Right cardiac atrium (tissue), 5 donors: ENCODE results near the gene ZNF2. TPM values are rescaled to one million over a fixed set of nuclear protein-coding genes. Genes with fewer than 3 reads are reported as not detected.
A peak's percentile ranks its signal among the peaks of the same experiment; 100 is the strongest.
"Not testable (repeated sequence)": the region's sequence is repeated elsewhere in the genome, so short reads cannot be mapped to it uniquely, and the experiment has no call there.

Experiments used
- ATAC-seq, 2 donors: fragments of 200-7000 bp; cut with Tn5 transposase; one replicate each; pipeline versions ENCODE4 v1.8.0 to v1.9.1; 2020; ENCODE audit warnings: moderate library complexity in 2 of 2, mild to moderate bottlenecking in 1 of 2
- DNase-seq, 3 donors: peaks; one replicate each; pipeline ENCODE4 v3.0.0-alpha.2; 2020
- H3K27ac ChIP-seq: one replicate; pipeline ENCODE4 v1.5.1; 2013; ENCODE audit warnings: mild to moderate bottlenecking, low read length, control low read depth, moderate library complexity
- H3K27me3 ChIP-seq: one replicate; pipeline ENCODE4 v1.6.1; 2013; ENCODE audit not compliant: control insufficient read depth, insufficient read depth
- H3K4me1 ChIP-seq: one replicate; pipeline ENCODE4 v1.6.1; 2013; ENCODE audit warnings: low read length; ENCODE audit not compliant: control insufficient read depth, insufficient read depth
- H3K4me3 ChIP-seq: one replicate; pipeline ENCODE4 v1.5.1; 2013; ENCODE audit warnings: low read length, control low read depth
- H3K9me3 ChIP-seq: one replicate; pipeline ENCODE4 v1.6.1; 2013; ENCODE audit warnings: low read length; ENCODE audit not compliant: control insufficient read depth
- WGBS: extraction: QIAGEN DNeasy Blood & Tissue Kit; methylation state at CpG from one replicate; pipeline ENCODE4 v1.1.7; 2013; 5-methylcytosine and 5-hydroxymethylcytosine counted together
- intact Hi-C, 4 donors: fragments of 100-400 bp; cut with DNase I; formaldehyde crosslinking; loops; one replicate each; pipeline versions ENCODE4 v1.11.0 to v1.14.0; 2022 to 2023
- polyA plus RNA-seq: library from polyadenylated mRNA; stranded (reverse); fragments of 200-250 nt; gene quantifications from one replicate; pipeline ENCODE4 v1.2.3, GENCODE V29; 2013
- total RNA-seq, 4 donors: library from RNA; stranded (reverse); fragmentation: NEBNext Ultra II Directional; extraction: Animal tissue kit (Norgen Biotek cat#: 25700); gene quantifications; one replicate each; pipeline ENCODE4 v1.2.1, GENCODE V29; 2021
- donor health status: healthy with polysubstance abuse.
- donor health status: DM: no; HTN: yes; CAD: no.
- donor health status: DM: no; HTN: no; CAD: no.
- donor health status: DM: no; HTN: yes; CAD: no; lungs with severe emphysema.
- donor health status: DM: yes; HTN: yes; CAD: no.

ZNF2 gene
- total and polyA plus RNA-seq, 5 donors: 1.8 to 4.5 (median 3.2) TPM

- ATAC-seq: peak; percentile 94 to 96
- intact Hi-C loops: no loop called here
- peak within 1 kb of the TSS; percentile 98 for H3K27ac ChIP-seq
- peaks cover 6% of the 10 kb centered on the region for H3K4me1 ChIP-seq
- WGBS: 9% methylated on average over 64 of the region's 64 CpGs
- DNase-seq: peak; percentile 88 to 95 (median 94)
- no peaks in the 10 kb centered on the region for H3K9me3 ChIP-seq
- peak within 1 kb of the TSS; percentile 58 for H3K4me3 ChIP-seq
- H3K27me3 ChIP-seq: no peaks in the 10 kb centered on the region
These were observed 5.7 kb upstream of the ZNF2 start, which contains the start of gene ZNF514 for GRCh38 chr2:95159690-95160449. Gene ZNF514, minus strand, starts transcription at chr2:95159848. Its CDS starts 6,595 bp downstream, at chr2:95153253.

- ATAC-seq: no peak
- intact Hi-C loops: no loop called here
- DNase-seq: no peak
- peaks cover 4% of the 10 kb centered on the region for H3K4me1 ChIP-seq
- peak overlapping the region; percentile 99 for H3K27ac ChIP-seq
- no peaks in the 10 kb centered on the region for H3K9me3 ChIP-seq
- H3K27me3 ChIP-seq: no peaks in the 10 kb centered on the region
- WGBS: 2% methylated on average over 9 of the region's 9 CpGs
- peak overlapping the region; percentile 59 for H3K4me3 ChIP-seq
These were observed 609 bp upstream of the ZNF2 start for GRCh38 chr2:95165030-95165370.

- Histone ChIP-seq H3K27me3 (no peaks in the 10 kb centered on the region), H3K4me1 (peaks cover 4% of the 10 kb centered on the region), H3K9me3 (no peaks in the 10 kb centered on the region), H3K27ac (peak overlapping the region; percentile 45), H3K4me3 (peak overlapping the region; percentile 59)
- 11% methylated on average over 16 of the region's 16 CpGs for WGBS
- ATAC-seq (peak in 1 of 2 donors; percentile 9), DNase-seq (no peak)
- intact Hi-C loops: no loop called here
These were observed 605 bp downstream of the ZNF2 start for GRCh38 chr2:95166065-95166763.

- 81% methylated on average over 7 of the region's 7 CpGs for WGBS
- H3K4me3 ChIP-seq: no peak overlapping the region
- intact Hi-C loops: no loop called here
- ATAC-seq (no peak), DNase-seq (no peak)
- no peak overlapping the region for H3K27ac ChIP-seq
- no peaks in the 10 kb centered on the region for H3K27me3 ChIP-seq
- no peaks in the 10 kb centered on the region for H3K9me3 ChIP-seq
- peaks cover under 1% of the 10 kb centered on the region for H3K4me1 ChIP-seq
These were observed 6.3 kb downstream of the ZNF2 start for GRCh38 chr2:95171902-95172301.

- WGBS: 80% methylated on average over 2 of the region's 2 CpGs
- no peak for ATAC-seq
These were observed 8.5 kb downstream of the ZNF2 start for GRCh38 chr2:95174031-95174542.

GRCh38 chr2:95179451-95179850 lies 13.8 kb downstream of the ZNF2 start:
- Histone ChIP-seq H3K4me3 (no peak overlapping the region), H3K27ac (no peak overlapping the region), H3K27me3 (no peaks in the 10 kb centered on the region), H3K4me1 (no peaks in the 10 kb centered on the region), H3K9me3 (no peaks in the 10 kb centered on the region)
- WGBS: 63% methylated on average over 7 of the region's 7 CpGs
- intact Hi-C loops: no loop called here
- peak; percentile 33 to 72 (median 62) for DNase-seq
- ATAC-seq: peak; percentile 68 to 72

More at GRCh38 chr2:95174031-95174542, 8.5 kb downstream of the ZNF2 start:
- intact Hi-C loops: no loop called here
- H3K4me1 ChIP-seq: no peaks in the 10 kb centered on the region
- no peak overlapping the region for H3K4me3 ChIP-seq
- H3K27me3 ChIP-seq: no peaks in the 10 kb centered on the region
- DNase-seq: no peak
- no peaks in the 10 kb centered on the region for H3K9me3 ChIP-seq
- no peak overlapping the region for H3K27ac ChIP-seq

- H3K4me1 ChIP-seq: no peaks in the 10 kb centered on the region
- H3K4me3 ChIP-seq: no peak overlapping the region
- no peaks in the 10 kb centered on the region for H3K9me3 ChIP-seq
- no peaks in the 10 kb centered on the region for H3K27me3 ChIP-seq
- intact Hi-C loops: no loop called here
- ATAC-seq: no peak
- no peak overlapping the region for H3K27ac ChIP-seq
- DNase-seq: no peak
- 98% methylated on average over 18 of the region's 18 CpGs for WGBS
These were observed 16.2 kb downstream of the ZNF2 start for GRCh38 chr2:95181774-95182173.

GRCh38 chr2:95185197-95185596 lies 19.6 kb downstream of the ZNF2 start:
- H3K27ac ChIP-seq: no peak overlapping the region
- DNase-seq (no peak), ATAC-seq (no peak)
- no peak overlapping the region for H3K4me3 ChIP-seq
- no peaks in the 10 kb centered on the region for H3K27me3 ChIP-seq
- intact Hi-C loops: no loop called here
- H3K4me1 ChIP-seq: no peaks in the 10 kb centered on the region
- no peaks in the 10 kb centered on the region for H3K9me3 ChIP-seq
- 97% methylated on average over 3 of the region's 3 CpGs for WGBS

- no peaks in the 10 kb centered on the region for H3K9me3 ChIP-seq
- no peak overlapping the region for H3K27ac ChIP-seq
- WGBS: 70% methylated on average over 2 of the region's 2 CpGs
- intact Hi-C loops: no loop called here
- no peak overlapping the region for H3K4me3 ChIP-seq
- DNase-seq (no peak), ATAC-seq (no peak)
- H3K4me1 ChIP-seq: no peaks in the 10 kb centered on the region
- H3K27me3 ChIP-seq: no peaks in the 10 kb centered on the region
These were observed 20.4 kb downstream of the ZNF2 start for GRCh38 chr2:95185973-95186372.

GRCh38 chr2:95192956-95193355 lies 27.3 kb downstream of the ZNF2 start:
- ATAC-seq, intact Hi-C loops, H3K9me3 ChIP-seq, H3K27ac ChIP-seq, H3K4me3 ChIP-seq, H3K27me3 ChIP-seq, H3K4me1 ChIP-seq: not testable (repeated sequence)
- peak; percentile 62 to 86 (median 85) for DNase-seq
- whole genome bisulfite sequencing: 18% methylated on average over 15 of the region's 15 CpGs

GRCh38 chr2:95203911-95204310 lies 38.3 kb downstream of the ZNF2 start:
- DNase-seq (no peak), ATAC-seq (no peak)
- H3K27me3 ChIP-seq: no peaks in the 10 kb centered on the region
- intact Hi-C loops: no loop called here
- H3K27ac ChIP-seq: no peak overlapping the region
- no peak overlapping the region for H3K4me3 ChIP-seq
- 80% methylated on average over 4 of the region's 4 CpGs for WGBS
- no peaks in the 10 kb centered on the region for H3K4me1 ChIP-seq
- no peaks in the 10 kb centered on the region for H3K9me3 ChIP-seq
